Stimulated activated CD8-positive, alpha-beta memory T cell treated with anti-CD3 and anti-CD28 coated beads, Interleukin-4, amount 100 ng/mL, for 1 hour (primary cell): Measurements from ENCODE around the gene ATP5MK.
A peak's percentile ranks its signal among the peaks of the same experiment; 100 is the strongest.
"Not testable (repeated sequence)": the region's sequence is repeated elsewhere in the genome, so short reads cannot be mapped to it uniquely, and the experiment has no call there.

Experiments
- DNase-seq, 2 donors: peaks; one replicate each; pipeline ENCODE4 v3.0.0-alpha.2; 2020; ENCODE audit warnings: low read depth in 2 of 2, low spot score in 1 of 2

ATP5MK gene

DNA sequence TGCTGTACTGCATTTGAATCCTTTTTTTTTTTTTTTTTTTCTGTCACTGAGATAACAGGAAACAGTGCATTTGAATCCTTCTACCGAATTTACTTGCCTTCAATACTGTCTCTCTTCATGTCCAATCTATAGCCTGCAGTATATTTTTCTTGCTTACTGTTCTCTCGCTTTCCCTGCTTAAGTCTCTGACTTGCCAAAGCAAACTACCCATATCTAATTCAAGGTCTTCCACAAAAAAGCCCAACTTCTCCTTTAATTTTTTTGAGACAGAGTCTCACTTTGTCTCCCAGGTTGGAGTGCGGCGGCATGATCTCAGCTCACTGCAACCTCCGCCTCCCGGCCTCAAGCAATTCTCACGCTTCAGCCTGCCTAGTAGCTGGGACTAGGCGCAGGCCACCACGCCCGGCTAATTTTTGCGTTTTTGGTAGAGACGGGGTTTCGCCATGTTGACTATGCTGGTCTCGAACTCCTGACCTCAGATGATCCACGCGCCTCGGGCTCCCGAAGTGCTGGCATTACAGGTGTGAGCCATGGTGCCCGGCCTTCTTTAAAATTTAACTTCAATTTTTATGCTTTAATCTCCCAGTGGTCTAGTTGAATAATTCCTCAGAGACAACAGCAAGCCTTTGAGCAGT lies 1.0 kb upstream of the ATP5MK start:
- no peak for DNase-seq

DNA sequence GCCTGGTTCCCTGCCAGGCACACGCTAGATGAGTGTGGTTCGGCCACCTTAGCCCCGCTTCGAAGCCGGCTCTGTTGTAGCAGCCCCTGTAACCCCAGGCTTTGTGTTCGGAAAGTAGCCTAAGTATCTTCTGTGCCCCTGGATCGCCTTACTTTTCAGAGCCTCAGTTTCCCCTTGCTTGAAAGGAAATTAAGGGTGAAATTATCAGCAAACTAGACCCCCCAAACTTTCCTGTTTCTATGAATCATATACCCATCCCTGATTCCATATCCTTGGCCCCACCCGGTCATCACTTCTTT lies 463 bp upstream of the ATP5MK start:
- DNase-seq, result no peak

DNA sequence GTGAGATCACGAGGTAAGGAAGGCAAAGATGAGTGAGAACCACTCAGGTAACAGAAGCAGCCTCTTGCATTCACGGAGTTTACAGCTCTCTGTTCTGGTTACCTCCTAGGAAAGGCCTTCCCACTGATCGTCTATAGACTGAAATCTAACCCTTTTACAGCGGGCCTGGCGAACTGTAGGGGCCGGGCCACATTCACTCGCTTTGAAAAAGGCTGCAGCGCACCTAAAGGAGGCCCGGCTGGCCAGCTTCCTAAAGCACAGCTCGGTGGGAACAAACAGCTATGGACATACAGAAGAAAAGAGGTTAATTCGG lies 565 bp downstream of the ATP5MK start:
- DNase-seq, result no peak

DNA sequence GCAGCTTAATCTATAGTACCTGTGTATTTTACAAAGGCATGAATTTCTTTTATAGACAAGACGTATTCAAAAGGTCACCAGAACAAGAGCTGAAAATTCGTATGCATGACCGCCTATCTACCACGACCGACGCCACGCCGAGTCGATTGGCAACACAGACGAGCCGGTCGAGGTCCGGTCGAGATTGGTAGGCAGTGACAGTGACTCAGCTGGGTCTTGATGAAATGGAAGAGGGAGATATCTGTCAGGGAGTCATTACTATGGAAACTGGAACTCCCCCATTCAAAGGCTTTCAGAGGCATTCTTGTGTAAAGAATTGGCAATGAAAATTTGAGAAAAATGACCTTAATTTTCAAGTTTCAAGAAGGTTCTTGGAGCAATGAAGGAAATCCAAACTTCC lies 2.1 kb downstream of the ATP5MK start:
- DNase-seq, result no peak

DNA sequence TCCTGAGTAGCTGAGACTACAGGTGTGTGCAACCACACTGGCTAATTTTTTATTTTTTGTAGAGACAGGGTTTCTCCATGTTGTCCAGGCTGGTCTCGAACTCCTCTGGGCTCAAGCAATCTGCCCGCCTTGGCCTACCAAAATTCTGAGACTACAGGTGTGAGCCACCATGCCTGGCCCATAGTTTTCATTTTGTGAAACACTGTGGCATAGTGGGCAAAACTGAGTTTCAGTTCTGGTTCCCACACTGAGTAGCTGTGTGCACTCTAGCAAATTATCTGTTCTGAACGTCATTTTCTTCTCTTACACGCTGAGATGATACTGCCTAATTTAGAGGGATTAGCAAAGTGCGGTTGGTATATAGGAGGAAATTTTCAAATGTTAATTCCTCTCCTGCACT lies 13.5 kb downstream of the ATP5MK start:
- no peak for DNase-seq

DNA sequence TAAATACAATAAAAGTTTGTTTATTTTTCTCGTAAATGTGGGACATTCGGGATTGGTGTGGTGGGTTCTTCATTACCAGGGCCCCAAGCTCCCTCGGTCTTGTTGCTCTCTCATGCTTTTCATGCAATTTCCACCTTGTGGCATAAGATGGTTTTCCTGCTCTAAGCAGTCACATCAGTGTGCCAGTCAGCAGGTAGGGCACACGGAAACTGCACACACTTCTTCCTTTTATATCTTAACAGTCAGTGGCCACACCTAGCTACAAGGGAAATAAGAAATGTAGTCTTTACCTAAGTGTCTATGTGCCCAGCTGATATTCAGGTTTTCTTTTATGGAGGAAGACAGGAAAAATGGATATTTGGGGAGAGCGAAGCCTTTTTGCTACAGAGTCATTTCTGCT lies 22.0 kb downstream of the ATP5MK start:
- DNase-seq, result no peak

DNA sequence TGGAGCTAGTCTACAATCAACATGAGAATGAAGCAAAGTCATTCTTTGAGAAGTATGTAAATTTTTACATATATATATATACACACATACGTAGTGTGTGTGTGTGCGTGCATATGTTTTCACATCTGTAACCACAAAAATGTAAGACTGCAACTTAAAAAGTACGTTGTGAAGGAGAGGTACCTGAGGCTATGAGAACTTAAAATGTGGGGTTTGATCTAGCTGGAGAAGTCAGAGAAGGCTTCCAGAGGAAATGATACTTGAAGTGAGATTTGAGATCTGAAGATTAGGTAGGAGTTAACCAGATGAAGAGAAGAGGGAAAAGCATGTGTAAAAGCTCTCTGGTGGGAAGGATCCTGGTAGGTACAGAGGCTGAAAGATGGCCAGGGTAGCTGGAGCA lies 22.7 kb downstream of the ATP5MK start:
- DNase-seq, result no peak

DNA sequence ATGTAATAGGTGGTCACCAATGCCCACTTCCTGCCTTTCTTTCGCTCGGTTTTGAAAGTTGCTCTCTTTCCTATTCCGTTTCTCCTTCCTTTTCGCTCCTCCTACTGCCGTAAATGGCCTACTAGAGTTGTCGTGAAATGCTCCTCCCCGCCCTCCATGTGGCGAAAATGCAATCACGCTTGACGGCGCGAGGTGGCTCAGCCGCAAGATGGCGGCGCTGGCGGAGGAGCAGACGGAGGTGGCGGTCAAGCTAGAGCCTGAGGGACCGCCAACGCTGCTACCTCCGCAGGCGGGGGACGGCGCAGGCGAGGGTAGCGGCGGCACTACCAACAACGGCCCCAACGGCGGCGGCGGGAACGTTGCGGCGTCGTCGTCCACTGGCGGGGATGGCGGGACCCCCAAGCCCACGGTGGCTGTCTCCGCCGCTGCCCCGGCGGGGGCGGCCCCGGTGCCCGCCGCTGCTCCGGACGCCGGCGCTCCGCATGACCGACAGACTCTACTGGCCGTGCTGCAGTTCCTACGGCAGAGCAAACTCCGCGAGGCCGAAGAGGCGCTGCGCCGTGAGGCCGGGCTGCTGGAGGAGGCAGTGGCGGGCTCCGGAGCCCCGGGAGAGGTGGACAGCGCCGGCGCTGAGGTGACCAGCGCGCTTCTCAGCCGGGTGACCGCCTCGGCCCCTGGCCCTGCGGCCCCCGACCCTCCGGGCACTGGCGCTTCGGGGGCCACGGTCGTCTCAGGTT lies 28.3 kb downstream of the ATP5MK start, which contains the start of gene TAF5:
TSS of gene TAF5 (plus strand) at position 195 of the 737 bp plus-strand sequence. CDS start at position 209, 14 bp downstream.
- DNase-seq, result peak; percentile 58 to 78

DNA sequence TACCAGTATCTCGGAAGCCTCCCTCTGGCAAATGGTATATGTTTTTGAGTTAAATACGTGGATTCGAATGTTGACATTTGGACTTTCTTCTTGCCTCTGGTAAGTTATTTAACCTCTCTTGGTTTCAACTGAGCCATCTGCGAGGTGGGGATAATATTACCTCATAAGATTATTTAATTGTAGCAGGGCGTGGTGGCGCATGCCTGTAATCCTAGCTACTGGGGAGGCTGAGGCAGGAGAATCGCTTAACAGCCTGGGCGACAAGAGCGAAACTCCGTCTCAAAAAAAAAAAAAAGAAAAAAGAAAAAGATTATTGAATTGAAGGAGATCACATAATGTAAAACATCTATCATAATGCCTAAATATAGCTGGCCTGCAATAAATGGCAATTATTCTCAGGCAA lies 28.9 kb downstream of the ATP5MK start:
- no peak for DNase-seq

DNA sequence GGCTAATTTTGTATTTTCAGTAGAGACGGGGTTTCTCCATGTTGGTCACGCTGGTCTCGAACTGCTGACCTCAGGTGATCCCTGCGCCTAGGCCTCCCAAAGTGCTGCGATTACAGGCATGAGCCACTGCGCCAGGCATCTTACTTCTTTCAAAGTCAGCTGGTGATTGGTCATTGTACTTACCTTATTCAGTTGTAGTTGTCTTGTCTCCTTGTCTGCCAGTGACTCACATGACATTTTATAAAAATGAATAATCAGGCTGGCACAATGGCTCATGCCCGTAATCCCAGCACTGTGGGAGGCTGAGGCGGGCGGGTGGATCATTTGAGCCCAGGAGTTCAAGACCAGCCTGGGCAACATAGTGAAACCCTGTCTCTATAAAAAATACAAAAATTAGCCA lies 35.5 kb downstream of the ATP5MK start:
- DNase-seq, result not testable (repeated sequence)

DNA sequence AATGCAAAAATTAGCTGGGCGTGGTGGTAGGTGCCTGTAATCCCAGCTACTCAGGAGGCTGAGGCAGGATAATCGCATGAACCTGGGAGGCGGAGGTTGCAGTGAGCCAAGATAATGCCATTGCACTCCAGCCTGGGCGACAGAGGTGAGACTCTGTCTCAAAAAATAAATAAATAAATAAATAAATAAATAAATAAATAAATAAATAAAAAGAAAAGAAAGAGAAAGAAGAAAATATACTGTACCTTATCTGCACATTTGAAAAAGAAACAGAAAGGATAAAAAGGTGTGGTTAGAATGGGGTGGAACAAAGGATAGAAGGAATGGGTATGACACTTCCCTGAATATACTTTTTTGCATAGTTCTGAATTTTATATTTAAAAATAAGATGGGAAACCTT lies 36.8 kb downstream of the ATP5MK start:
- DNase-seq, result not testable (repeated sequence)

DNA sequence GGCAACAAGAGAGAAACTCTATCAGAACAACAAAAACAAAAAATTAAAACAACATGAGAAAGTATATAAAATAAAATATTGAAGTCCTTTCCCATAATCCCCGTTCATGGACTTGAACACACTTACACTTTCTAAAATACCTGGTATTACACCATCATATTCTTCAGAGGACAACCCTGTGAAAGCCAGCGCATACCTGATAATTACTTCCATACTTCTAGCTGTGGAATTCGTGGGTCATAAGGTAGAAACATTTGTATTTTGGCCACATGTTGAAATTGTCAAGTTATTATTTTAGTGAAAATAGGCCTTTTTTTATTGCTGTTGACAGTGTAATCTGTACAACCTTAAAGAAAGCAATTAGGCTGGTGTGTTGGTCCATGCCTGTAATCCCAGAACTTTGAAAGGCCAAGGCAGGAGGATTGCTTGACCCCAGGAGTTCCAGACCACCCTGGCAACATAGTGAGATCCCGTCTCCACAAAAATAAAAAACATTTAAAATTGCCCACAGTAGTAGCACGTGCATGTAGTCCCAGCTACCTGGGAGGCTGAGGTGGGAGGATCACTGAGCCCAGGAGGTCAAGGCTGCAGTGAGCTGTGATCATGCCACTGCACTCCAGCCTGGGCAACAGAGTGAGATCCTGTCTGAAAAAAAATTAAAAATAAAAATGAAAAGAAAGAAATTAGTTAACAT lies 40.2 kb downstream of the ATP5MK start:
- no peak for DNase-seq

DNA sequence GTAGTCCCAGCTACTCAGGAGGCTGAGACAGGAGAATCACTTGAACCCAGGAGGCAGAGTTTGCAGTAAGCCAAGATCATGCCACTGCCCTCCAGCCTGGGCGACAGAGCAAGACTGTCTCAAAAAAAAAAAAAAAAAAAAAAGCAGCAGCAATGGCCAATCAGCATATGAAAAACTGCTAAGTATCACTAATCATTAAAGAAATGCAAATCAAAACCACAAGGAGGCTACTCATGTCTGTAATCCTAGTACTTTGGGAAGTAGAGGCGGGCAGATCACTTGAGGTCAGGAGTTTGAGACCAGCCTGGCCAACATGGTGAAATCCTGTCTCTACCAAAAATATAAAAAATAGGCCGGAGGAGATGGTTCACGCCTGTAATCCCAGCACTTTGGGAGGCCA lies 41.7 kb downstream of the ATP5MK start:
- DNase-seq, result not testable (repeated sequence)

DNA sequence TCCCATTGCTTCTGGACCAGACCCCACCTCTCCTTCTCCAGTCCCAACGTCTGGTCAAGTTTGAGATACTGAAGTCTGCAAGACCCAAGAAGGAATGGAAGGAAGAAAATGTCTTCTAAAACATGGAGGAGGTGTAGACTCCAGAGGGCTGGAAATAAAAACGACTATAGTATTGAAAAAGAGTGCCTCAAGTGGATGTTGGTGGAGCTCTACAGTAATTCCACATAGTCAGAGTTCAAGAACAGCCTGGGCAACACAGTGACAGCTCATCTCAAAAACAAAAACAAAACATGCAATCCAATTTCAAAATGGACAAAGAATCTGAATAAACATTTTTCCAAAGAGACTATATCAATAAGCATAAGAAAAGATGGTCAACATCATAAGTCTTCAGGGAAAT lies 43.0 kb downstream of the ATP5MK start:
- DNase-seq, result no peak

DNA sequence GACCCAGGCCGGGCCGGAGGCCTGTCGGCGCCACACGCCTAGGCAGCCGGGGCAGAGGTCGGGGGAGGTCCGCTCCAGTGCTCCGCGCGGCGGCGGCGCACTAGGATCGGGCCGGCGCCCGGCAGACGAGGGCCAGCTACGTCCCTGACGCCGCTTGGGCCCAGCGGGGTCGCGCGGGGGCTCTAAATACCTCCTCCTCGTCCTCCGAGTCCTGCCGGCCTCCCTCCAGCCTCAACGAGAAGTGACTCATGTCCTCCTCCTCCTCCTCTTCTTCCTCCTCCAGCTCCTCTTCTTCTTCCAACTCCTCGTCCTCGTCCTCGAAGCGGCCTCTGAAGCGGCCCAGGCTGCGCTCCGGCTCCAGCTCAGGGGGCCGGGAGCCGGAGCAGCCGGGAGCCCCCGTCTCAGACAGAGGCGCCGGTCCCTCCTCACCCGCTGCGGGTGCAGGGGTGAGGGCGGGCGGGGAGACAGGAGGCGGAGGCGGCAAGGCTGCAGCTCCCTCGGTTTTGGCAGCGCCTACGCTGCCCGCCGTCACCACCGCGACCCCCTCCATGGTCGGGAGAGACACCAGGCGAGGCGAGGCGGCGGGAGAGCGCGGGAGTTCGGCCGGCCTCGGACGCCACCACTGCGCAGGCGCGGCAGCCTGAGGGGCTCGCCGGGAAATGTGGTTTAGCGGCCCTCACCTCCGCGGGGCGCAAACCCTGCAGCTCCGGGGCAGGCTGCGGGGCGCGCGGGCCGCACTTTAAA lies 45.6 kb downstream of the ATP5MK start, which contains the start of gene PCGF6:
TSS of gene PCGF6 (minus strand) at position 624 of the 744 bp plus-strand sequence. CDS start at position 550, 74 bp downstream.
- DNase-seq, result peak; percentile 42 to 44

DNA sequence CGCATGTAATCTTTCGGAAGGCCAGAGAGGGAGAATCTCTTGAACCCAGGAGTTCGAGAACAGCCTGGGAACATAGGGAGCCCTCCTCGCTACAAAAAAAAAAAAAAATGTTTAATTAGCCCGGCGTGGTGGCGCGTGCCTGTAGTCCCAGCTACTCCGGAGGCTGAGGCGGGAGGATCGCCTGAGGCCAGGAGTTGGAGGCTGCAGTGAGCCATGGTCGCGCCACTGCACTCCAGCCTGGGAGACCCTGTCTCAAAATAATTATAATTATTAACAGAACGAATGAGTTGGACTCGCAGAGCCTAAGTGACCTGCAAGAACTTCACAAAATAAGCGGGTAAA lies 46.1 kb downstream of the ATP5MK start:
- DNase-seq, result no peak
